Right atrium auricular region (tissue), 2 donors: ENCODE data around the gene CD4. TPM values are rescaled to one million over a fixed set of nuclear protein-coding genes. Genes with fewer than 3 reads are reported as not detected.

Source experiments
- DNase-seq: peaks from one replicate; pipeline ENCODE4 v3.0.0-alpha.2; 2019; ENCODE audit warnings: low spot score
- H3K27ac ChIP-seq, 2 donors: fragments of 200-600 bp; sonication (generic); 1 replicate in 1 of 2; 2 replicates in 1 of 2; pipeline ENCODE4 v1.5.1; 2016 to 2019
- H3K27me3 ChIP-seq, 2 donors: fragments of 200-600 bp; sonication (generic); one replicate each; pipeline versions ENCODE4 v1.5.1 to v1.6.0; 2017 to 2019
- H3K36me3 ChIP-seq: fragments of 200-600 bp; sonication (generic); one replicate; pipeline ENCODE4 v1.5.1; 2016
- H3K4me1 ChIP-seq, 2 donors: fragments of 200-600 bp; sonication (generic); one replicate each; pipeline versions ENCODE4 v1.5.1 to v1.6.0; 2017 to 2019
- H3K4me3 ChIP-seq, 2 donors: fragments of 200-600 bp; sonication (generic); 1 replicate in 1 of 2; 2 replicates in 1 of 2; pipeline ENCODE4 v1.5.1; 2017 to 2019; ENCODE audit warnings: mild to moderate bottlenecking in 1 of 2, moderate library complexity in 1 of 2
- H3K9me3 ChIP-seq, 2 donors: fragments of 200-600 bp; sonication (generic); one replicate each; pipeline ENCODE4 v1.5.1; 2019
- total RNA-seq, 2 donors: library from RNA; depleted of rRNA; stranded (reverse); fragments of >200 nt; gene quantifications; one replicate each; pipeline ENCODE4 v1.1.0, GENCODE V29; 2016
- TF ChIP-seq, protein P1 (sequence below), 2 donors: fragments of 200-600 bp; sonication (generic); IDR thresholded peaks; one replicate each; pipeline ENCODE4 v1.5.1; 2019; ENCODE audit warnings: antibody characterized with exemption in 2 of 2

Gene CD4
- total RNA-seq, 2 donors from 2014 or later = 3.2 to 7.3 TPM

DNA sequence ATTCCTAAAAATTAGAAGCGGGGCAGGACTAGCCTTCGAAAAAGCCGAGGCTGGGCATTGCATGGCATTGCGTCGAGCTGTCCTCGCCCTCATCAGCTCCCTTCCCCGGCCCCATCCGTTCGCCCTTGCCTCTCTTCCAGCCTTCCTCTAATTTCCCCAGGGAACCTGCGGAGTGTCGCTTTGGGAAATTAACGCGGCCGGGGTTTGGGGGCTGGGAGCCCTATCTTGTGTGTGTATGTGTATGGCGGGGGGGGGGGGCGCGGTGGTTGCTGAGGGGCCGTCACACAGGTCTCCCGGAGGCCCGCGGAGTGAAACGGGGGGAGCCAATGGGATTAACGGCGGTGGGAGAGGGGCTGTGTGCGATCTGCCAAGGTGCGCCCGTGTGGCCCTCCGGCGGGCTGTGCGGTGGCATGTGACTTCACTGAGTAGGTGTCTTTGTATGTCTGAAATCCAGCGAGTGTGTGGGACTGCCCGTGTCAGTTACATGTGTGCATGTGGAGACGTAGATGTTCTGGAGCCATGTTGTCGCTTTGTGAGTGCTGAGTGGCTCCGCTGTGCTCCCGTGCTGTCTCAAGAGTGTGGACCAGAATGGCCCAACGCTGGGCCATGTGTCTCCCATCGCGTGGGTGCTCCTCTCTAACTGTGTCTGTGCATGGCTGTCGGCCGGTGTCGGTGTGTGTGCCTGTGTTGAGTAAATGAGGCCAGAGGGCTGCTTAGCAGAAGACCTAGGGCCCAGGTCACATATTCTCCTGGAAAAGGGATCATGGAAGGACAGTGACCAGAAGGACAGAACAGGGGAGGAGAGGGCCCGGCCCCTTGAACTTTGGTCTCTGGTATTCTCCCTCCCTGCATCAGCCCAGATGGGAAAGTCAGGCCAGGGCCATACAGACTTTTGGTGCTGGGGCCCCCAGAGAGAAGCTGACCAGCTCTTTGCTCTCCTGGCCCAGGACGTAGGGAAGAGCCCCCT, 21.7 kb upstream of the CD4 start:
- H3K36me3 ChIP-seq = peaks cover 6% of the 10 kb centered on the region
- H3K27ac ChIP-seq = peak overlapping the region; percentile 80 to 88
- no peaks in the 10 kb centered on the region for H3K9me3 ChIP-seq
- H3K4me3 ChIP-seq = peak overlapping the region; percentile 72 to 80
- H3K27me3 ChIP-seq = no peaks in the 10 kb centered on the region
- no peak for DNase-seq
- H3K4me1 ChIP-seq = peaks cover 0 to 63% of the 10 kb centered on the region in 2 donors
- TF ChIP-seq, protein P1, sequence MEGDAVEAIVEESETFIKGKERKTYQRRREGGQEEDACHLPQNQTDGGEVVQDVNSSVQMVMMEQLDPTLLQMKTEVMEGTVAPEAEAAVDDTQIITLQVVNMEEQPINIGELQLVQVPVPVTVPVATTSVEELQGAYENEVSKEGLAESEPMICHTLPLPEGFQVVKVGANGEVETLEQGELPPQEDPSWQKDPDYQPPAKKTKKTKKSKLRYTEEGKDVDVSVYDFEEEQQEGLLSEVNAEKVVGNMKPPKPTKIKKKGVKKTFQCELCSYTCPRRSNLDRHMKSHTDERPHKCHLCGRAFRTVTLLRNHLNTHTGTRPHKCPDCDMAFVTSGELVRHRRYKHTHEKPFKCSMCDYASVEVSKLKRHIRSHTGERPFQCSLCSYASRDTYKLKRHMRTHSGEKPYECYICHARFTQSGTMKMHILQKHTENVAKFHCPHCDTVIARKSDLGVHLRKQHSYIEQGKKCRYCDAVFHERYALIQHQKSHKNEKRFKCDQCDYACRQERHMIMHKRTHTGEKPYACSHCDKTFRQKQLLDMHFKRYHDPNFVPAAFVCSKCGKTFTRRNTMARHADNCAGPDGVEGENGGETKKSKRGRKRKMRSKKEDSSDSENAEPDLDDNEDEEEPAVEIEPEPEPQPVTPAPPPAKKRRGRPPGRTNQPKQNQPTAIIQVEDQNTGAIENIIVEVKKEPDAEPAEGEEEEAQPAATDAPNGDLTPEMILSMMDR (IDR thresholded peaks at IDR 0.05) = no peak

DNA sequence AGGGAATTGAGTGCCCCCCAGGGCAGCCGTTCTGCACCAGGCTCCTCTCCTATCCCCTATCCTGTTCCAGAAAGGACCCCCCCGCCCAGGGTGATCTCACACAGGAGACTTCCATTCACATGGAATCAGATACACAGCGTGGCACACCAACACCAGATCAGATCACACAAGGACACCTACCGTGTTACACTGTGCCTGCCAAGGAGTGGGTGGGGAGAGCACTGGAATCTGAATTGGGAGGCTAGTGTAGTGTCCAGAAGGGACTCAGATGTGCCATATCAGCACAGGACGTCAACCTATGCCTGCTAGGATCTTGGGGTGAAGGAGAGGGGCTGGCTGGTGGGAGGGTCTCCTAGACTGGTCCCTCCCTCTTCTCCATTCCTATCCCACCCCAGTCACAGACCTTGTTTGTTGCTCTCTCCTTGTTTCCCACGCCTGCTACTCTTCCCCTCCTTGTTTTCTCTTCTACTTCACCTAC, 20.9 kb upstream of the CD4 start:
- Histone ChIP-seq H3K4me3 (peak overlapping the region; percentile 72 to 80), H3K36me3 (peaks cover 6% of the 10 kb centered on the region), H3K27ac (peak overlapping the region; percentile 4 to 88), H3K4me1 (peaks cover 0 to 65% of the 10 kb centered on the region in 2 donors), H3K27me3 (no peaks in the 10 kb centered on the region), H3K9me3 (no peaks in the 10 kb centered on the region)
- no peak for DNase-seq
- TF ChIP-seq, protein P1 (IDR thresholded peaks at IDR 0.05) = no peak

DNA sequence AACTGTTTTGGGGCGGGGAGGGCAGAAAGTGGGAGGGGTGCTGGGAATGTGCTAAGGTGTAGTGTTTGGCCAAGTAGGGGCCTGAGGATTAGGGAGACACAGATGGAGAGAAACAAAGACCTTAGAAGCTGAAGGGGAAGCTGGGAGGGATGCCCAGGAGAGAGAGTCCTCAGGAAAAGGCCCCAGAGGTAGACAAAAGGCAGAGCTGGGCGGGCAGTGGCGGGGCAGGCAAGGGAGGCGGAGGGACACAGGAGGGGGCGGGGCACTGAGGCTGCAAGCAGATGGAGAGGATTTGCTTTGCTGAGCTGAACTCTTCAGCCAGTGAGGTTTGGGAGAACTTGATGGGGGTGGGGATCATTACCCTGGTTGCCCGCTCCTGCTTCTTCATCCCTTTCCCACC, 20.3 kb upstream of the CD4 start:
- H3K36me3 ChIP-seq = peaks cover 6% of the 10 kb centered on the region
- peak overlapping the region; percentile 4 to 88 for H3K27ac ChIP-seq
- no peaks in the 10 kb centered on the region for H3K27me3 ChIP-seq
- TF ChIP-seq, protein P1 (IDR thresholded peaks at IDR 0.05) = no peak
- peak overlapping the region in 1 of 2 donors; percentile 80 for H3K4me3 ChIP-seq
- peaks cover 0 to 64% of the 10 kb centered on the region in 2 donors for H3K4me1 ChIP-seq
- no peaks in the 10 kb centered on the region for H3K9me3 ChIP-seq
- DNase-seq = no peak

DNA sequence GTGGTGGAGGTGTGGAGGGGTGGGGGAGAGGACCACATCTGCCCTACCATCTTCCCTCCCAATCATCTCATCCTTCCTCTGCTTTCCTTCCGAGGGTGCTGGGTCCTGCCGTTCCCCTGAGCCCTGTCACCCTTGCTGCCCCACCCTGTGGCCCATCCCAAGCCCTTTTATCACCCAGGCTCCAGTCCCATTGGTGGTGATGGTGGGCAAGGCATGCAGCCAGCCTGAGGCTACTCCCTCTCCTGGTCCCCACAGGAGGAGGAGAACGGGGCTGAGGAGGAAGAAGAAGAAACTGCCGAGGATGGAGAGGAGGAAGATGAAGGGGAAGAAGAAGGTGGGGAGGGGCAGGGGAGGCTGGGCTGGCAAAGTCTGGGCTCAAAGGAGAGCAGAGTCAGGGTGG, 19.7 kb upstream of the CD4 start:
- peaks cover 0 to 61% of the 10 kb centered on the region in 2 donors for H3K4me1 ChIP-seq
- no peak for DNase-seq

DNA sequence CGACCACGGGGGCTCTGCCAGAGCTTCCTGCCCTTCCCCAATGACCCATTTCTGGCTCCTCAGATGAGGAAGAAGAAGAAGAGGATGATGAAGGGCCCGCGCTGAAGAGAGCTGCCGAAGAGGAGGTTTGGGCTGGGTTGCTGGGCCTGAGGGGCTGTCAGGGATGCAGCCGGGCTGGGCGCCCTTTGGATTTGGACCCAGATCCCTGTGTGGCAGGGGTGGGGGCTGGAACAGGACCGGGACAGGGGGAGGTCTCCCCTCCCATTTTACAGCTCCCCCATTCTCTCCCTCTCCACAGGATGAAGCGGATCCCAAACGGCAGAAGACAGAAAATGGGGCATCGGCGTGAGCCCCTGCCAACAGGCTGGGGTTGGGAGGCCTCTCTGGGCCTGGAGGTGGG, 19.2 kb upstream of the CD4 start:
- Histone ChIP-seq H3K4me3 (no peak overlapping the region), H3K27me3 (no peaks in the 10 kb centered on the region), H3K27ac (no peak overlapping the region), H3K9me3 (no peaks in the 10 kb centered on the region), H3K36me3 (peaks cover 6% of the 10 kb centered on the region), H3K4me1 (peaks cover 0 to 57% of the 10 kb centered on the region in 2 donors)
- TF ChIP-seq, protein P1 (IDR thresholded peaks at IDR 0.05) = no peak
- no peak for DNase-seq

More for the DNA sequence above, 19.7 kb upstream of the CD4 start:
- Histone ChIP-seq H3K27me3 (no peaks in the 10 kb centered on the region), H3K27ac (no peak overlapping the region), H3K4me3 (no peak overlapping the region), H3K36me3 (peaks cover 6% of the 10 kb centered on the region), H3K9me3 (no peaks in the 10 kb centered on the region)
- TF ChIP-seq, protein P1 (IDR thresholded peaks at IDR 0.05) = no peak
